DND-41 (cell line): ENCODE measurements around the gene PANX3.

Experiments
- EZH2 ChIP-seq: IDR thresholded peaks from 3 replicates; pipeline ENCODE4 v1.6.1; 2012; ENCODE audit warnings: borderline replicate concordance, low read depth, mild to moderate bottlenecking, moderate library complexity, low read length, inconsistent platforms; ENCODE audit not compliant: severe bottlenecking
- TF ChIP-seq, protein P1 (sequence below): IDR thresholded peaks from 2 replicates; pipeline ENCODE4 v1.5.1; 2012; ENCODE audit warnings: borderline replicate concordance, low read length, moderate library complexity, mild to moderate bottlenecking; ENCODE audit not compliant: poor library complexity, severe bottlenecking; ENCODE audit errors: extremely low read depth

DNA sequence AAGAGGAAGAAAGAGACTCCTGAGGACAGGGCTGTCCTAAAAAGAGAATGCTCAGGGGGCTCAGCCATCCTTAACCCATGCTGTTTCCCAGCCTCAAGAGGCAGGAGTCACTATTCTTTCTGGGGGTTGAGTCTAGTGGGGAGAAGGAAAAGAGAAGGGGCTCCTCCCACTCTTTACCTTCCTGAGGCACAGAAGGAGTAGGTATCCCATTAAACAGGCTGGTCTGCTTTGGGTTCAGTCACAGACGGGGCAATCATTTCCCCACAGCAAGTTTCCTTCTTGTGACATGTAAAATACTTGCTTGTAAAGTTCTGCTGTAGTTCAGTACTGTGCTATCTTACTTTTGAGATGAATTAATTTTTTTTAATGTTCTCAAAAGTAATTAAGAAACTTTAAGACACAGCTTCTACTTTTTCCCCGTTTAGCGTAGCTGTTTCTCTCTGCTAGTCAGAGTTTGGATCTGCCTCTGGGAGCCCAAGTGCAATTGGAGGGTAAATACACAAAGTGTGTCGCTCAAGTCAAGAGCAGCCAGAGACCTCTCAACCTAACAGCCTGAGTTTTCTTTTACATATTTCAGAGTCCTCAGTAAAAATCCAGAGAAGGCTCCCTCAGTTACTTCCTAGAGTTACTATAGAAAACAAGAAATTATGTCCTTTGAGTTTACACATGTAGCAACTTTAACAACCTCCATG lies 26.4 kb upstream of the PANX3 start:
- TF ChIP-seq, protein P1, sequence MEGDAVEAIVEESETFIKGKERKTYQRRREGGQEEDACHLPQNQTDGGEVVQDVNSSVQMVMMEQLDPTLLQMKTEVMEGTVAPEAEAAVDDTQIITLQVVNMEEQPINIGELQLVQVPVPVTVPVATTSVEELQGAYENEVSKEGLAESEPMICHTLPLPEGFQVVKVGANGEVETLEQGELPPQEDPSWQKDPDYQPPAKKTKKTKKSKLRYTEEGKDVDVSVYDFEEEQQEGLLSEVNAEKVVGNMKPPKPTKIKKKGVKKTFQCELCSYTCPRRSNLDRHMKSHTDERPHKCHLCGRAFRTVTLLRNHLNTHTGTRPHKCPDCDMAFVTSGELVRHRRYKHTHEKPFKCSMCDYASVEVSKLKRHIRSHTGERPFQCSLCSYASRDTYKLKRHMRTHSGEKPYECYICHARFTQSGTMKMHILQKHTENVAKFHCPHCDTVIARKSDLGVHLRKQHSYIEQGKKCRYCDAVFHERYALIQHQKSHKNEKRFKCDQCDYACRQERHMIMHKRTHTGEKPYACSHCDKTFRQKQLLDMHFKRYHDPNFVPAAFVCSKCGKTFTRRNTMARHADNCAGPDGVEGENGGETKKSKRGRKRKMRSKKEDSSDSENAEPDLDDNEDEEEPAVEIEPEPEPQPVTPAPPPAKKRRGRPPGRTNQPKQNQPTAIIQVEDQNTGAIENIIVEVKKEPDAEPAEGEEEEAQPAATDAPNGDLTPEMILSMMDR, result no peak
- TF ChIP-seq EZH2, result no peak
